ENCODE data around the gene FOXL3.

- TF ChIP-seq CTCF (IDR thresholded peaks at IDR 0.05) (no peak), POLR2AphosphoS5 (IDR thresholded peaks at IDR 0.05) (no peak), POLR2A (IDR thresholded peaks at IDR 0.05) (no peak)
These were observed 9.7 kb downstream of the FOXL3 start for GRCh38 chr7:299628-300027.

Measured in breast epithelium (tissue), 3 donors.